Daoy (cell line): ENCODE measurements around the gene TRIM56. TPM values are rescaled to one million over a fixed set of nuclear protein-coding genes. Genes with fewer than 3 reads are reported as not detected.
"Not testable (repeated sequence)": the region's sequence is repeated elsewhere in the genome, so short reads cannot be mapped to it uniquely, and the experiment has no call there.

Source experiments
- DNase-seq: peaks from one replicate; pipeline ENCODE4 v3.0.0-alpha.2; 2015; ENCODE audit warnings: low read depth
- total RNA-seq: library from RNA; depleted of rRNA; stranded (reverse); fragments of >200 nt; shearing (Covaris generic); gene quantifications from 2 replicates; pipeline ENCODE4 v1.2.3, GENCODE V29; 2014

TRIM56 gene
- total RNA-seq, 1 experiment from 2014 or later: 12.6 TPM

GRCh38 chr7:101111261-101111660, 26.0 kb downstream of the TRIM56 start:
- no peak for DNase-seq

DNA sequence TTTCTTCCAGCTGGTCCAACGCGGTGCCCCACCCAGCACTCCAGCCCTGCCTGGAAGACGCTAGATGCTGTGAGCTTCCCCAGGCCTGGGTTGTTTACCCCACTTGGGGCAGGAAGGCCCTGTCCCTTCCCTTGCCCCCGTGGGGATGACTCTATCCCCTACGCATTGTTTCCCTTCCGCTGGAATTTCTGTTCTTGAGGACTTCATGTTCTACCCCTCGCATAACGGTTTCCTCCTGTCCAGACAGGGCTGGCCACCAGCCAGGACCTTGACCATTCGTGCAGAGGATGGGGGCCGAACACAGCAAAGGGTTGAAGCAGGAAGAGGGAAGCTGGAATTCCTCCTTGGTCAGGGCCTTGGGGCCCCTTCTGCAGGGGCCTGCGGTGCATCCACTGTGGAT, 27.0 kb downstream of the TRIM56 start:
- no peak for DNase-seq

- DNase-seq: not testable (repeated sequence)
Measured at GRCh38 chr7:101113140-101113539, 27.9 kb downstream of the TRIM56 start.

DNA sequence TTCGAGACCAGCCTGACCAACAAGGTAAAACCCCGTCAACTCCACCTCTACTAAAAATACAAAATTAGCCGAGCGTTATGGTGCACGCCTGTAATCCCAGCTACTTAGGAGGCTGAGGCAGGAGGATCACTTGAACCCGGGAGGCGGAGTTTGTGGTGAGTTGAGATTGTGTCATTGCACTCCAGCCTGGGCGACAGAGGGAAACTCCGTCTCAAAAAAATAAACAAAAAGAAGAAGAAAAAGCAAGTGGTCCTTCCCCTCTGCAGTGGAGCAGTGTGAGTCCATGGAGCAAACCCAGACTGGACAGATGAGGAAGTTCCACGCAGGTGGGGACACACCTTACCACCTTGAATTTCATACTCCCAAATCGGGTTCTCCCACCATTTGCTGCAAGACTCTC, 28.6 kb downstream of the TRIM56 start:
- no peak for DNase-seq

DNA sequence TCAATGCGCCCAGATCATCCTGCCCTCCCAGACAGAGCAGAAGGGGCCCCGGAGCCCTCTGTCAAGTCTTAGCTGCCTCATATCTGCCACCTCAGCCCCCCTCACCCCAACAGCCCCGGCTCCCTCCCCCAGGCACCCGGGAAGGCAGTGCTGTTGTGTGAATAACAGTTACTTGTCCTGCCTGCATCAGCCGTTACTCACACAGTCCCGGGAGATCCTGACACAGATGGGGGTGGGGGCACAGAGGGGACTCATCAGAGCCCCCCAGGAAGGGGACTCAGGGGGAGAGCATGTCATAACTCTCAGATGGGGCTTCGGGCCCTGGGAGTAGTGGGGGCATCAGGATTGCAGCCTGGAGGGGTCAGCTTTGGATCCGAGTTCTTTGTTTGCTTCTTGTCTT, 29.2 kb downstream of the TRIM56 start:
- DNase-seq: peak; percentile 80

DNA sequence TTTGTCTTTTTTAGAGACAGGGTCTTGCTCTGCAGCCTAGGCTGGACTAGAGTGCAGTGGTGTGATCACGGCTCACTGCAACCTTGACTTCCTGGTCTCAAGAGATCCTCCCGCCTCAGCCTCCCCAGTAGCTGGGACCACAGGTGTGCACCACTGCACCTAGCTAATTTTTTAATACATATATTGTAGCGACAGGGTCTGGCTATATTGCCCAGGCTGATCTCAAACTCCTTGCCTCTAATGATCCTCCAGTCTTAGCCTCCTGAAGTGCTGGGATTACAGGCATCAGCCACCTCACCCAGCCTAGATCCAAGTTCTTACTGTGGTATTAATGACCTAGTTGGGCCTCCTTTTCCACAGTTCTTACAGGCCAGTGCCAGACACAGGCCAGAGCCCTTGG, 29.9 kb downstream of the TRIM56 start:
- DNase-seq: no peak

DNA sequence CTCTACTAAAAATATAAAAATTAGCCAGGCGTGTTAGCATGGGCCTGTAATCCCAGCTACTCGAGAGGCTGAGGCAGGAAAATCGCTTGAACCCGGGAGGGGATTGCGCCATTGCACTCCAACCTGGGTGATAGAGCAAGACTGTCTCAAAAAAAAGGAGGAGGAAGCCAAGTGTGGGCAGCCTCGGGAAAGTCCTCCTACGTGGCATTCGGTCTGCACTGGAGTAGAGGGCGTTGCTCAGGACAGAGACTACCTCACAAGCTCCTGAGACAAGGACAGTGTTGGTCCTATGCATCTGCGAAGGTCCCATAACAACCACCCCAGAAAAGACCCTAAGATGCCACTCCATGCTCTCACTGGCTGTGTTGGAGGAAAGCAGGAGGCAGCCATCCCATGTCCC, 31.6 kb downstream of the TRIM56 start:
- peak; percentile 88 for DNase-seq

- no peak for DNase-seq
Measured at GRCh38 chr7:101118856-101119255, 33.6 kb downstream of the TRIM56 start.

GRCh38 chr7:101119876-101120275, 34.6 kb downstream of the TRIM56 start:
- peak; percentile 75 for DNase-seq

DNA sequence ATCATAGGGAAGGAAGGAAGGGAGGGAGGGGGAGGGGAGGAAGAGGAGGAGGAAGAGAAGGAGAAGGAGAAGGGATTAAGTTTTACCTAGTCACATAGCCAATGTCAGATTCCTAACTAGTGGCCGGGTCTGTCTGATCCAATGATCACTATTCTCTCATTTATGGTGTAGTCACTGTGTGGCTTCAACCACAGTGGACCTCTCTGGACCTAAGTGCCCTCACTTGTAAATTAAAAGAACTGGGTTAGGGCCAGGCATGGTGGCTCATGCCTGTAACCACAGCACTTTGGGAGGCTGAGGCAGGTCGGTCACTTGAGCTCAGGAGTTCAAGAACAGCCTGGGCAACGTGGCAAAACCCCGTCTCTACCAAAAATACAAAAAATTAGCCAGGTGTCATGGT, 35.0 kb downstream of the TRIM56 start:
- no peak for DNase-seq

DNA sequence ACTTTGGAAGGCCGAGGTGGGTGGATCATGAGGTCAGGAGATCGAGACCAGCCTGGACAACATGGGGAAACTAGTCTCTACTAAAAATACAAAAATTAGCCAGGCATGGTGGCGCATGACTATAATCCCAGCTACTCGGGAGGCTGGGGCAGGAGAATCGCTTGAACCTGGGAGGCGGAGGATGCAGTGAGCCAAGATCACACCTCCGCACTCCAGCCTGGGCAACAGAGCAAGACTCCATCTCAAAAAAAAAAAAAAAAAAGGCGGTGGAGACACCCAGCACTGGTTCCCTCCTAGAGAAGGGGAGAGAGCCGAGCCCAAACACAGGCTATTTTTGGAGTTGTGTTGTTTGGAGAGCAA, 36.3 kb downstream of the TRIM56 start:
- not testable (repeated sequence) for DNase-seq

DNA sequence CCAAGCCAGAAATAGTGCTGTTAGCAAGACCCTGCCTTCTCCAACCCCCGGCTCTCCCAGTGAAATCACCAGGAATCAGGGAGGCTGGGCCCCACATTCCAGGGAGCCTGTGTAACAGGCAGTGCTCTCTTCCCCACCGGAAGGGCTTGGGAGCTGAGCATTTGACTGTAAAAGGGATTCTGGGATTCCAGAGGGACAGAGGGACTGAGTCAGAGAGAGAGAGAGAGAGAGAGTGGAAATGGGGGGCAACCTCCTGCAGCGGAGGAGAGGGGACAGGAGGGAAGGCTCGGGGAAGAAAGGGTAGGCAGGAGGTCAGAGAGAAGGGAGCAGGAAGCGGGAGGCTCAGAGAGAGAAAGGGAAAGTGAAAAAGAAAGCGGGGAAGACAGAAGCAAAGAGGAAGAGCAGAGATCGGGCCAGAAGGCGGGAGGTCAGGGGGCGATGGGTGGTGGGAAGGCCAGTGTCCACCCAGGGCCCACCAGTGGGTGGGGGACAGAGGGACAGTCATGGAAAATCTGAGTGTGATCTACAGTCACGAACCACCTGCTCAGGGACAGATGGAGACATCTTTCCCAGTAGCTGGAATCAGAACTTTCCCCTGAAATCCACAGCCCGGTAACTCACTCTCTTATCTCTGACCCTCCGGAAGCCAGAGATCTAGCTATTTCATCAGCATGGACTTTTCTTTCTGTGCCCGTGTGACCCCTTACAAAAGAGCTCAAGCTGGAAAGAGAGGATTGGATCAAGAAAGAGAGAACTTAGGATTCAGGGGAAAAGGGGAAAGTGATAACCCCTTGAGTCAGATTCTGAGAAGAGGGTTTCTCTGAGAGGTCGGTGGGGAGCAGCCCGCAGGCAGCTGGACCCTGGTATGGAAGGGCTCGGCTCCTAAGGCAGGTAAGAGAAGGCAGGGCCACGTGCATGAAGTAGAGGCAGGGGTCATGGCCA, 37.0 kb downstream of the TRIM56 start:
- peak; percentile 100 for DNase-seq

DNA sequence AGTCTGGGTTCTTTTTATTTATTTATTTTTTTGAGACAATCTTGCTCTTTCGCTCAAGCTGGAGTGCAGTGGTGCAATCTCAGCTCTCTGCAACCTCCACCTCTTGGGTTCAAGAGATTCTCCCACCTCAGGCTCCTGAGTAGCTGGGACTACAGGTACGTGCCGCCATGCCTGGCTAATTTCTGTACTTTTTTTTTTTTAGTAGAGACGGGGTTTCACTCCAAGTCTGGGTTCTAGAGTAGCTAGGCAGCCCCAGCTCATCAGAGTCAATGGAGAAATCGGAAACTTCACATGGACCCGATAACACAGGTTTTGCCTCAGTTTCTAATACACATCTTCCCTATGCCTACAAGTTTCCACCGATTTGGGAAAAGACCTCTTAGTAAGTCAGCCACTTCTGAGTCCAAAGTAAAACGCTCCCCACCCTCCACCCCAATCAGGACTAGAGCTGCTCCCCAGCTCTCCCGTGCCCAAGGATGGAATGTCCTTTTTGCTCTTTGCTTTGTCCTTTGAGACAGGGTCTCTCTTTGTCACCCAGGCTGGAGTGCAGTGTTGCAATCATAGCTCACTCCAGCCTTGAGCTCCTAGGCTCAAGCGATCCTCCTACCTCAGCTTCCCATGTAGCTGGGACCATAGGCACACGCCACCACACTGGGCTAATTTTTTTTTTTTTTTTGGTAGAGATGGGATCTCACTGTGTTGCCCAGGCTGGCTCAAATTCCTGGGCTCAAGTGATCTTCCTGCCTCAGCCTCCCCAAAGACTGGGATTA, 37.8 kb downstream of the TRIM56 start:
- DNase-seq: no peak

DNA sequence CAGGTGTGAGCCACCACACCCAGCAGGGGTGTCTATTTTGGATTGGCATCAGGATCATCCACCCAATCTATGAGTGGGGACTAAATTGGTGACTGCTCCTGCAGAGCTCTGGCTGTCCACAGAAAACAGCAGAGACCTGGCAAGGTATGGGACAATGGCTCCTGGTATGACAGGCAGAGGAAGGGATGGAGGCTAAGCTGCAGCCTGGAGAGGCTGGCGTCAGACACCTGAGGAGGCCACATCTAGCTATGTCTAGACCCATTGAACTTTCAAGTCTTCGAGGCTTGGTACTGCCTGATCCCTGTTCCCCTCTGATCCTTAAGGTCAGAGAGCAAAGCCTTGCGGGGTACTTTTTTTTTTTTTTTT, 38.4 kb downstream of the TRIM56 start:
- DNase-seq: no peak

DNA sequence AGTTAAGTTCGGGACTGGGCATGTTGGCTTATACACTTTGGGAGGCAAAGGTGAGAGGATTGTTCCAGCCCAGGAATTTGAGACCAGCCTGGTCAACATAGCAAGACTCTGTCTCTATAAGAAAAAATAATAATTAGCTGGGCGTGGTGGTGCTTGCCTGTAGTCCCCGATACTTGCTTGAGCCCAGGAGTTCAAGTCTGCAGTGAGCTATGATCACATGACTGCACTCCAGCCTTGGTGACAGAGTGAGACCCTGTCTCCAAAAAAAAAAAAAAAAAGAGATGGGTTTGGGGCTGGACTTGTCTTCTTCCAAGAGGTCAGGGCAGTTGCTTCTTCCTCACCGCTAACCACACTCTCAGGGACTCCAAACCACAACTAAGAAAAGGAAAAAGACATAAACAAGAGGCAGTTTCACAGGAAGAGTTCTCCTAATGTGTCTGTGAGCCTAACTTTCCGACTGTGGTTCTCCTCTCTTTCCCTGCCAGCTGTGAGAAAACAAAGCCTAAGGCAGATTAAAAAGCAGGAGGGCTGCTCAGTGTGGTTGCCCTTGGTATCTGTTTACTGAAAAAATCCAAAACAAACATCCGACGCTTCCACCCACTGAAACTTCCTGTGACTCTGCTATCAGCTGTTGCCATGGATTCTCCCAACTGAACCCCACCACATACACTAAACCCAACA, 39.2 kb downstream of the TRIM56 start:
- DNase-seq: peak; percentile 93

GRCh38 chr7:101125989-101126650, 40.8 kb downstream of the TRIM56 start:
- peak; percentile 99 for DNase-seq

GRCh38 chr7:101126651-101127459, 41.6 kb downstream of the TRIM56 start, which contains the start of gene SERPINE1:
TSS of gene SERPINE1 (plus strand) at chr7:101127104. CDS start at chr7:101128394, 1,290 bp downstream.
- DNase-seq: peak; percentile 100

DNA sequence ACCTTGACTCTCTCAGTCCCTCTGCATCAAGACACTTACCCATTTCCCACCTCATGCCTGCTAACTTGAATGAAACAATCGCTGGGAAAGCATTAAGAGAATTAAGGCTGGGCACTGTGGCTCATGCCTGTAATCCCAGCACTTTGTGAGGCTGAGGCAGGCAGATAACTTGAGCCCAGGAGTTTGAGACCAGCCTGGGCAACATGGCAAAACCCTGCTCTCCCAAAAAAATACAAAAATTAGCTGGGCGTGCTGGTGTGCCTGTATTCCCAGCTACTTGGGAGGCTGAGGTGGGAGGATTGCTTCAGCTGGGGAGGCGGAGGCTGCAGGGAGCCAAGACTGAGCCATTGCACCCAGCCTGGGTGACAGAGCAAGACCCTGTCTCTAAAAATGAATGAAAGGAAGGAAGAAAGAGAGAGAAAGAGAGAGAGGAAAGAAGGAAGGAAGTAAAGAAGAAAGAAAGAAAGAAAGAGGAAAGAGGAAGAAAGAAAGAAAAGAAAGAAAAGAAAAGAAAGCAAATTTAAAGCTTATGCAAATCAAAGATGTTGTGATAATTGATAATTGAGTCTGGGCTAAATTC, 42.3 kb downstream of the TRIM56 start:
- no peak for DNase-seq

DNA sequence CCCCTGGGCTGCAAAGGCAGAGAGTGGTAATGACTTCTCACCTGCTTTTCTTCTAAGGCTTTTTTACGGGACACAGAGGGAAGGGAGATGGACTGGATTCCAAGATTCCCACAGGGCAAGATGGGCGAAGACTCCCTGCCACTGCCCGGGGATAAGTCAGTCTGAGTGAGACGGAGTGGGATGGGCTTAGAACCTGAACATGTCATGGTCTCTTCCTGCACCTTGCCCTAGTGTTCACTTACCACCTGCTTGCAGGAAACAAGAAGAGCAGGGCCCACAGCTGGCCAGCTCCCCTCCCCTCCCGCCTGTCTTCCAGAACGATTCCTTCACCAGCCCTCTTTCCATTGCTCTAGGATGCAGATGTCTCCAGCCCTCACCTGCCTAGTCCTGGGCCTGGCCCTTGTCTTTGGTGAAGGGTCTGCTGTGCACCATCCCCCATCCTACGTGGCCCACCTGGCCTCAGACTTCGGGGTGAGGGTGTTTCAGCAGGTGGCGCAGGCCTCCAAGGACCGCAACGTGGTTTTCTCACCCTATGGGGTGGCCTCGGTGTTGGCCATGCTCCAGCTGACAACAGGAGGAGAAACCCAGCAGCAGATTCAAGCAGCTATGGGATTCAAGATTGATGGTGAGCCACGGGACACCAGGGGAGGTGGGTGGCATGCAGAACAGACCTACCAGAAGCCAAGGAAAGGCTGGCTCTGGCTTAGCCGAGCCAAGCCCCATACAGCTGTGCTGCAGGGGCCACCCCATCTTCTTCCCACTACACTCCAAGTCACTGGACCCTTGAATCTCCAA, 43.0 kb downstream of the TRIM56 start:
- peak; percentile 72 for DNase-seq
